Fibroblast of lung (primary cell): ENCODE data around the gene BTBD9. TPM values are rescaled to one million over a fixed set of nuclear protein-coding genes. Genes with fewer than 3 reads are reported as not detected.

ENCODE experiments used
- DNase-seq, 2 donors: peaks; one replicate each; pipeline versions ENCODE4 v3.0.0 to v3.0.0-alpha.2; 2010; ENCODE audit warnings: low read depth in 2 of 2
- H2AFZ ChIP-seq: 2 replicates; pipeline ENCODE4 v1.5.1; 2012; ENCODE audit warnings: low read length, control low read depth, inconsistent platforms
- H3K27ac ChIP-seq: 2 replicates; pipeline ENCODE4 v1.5.1; 2011; ENCODE audit warnings: low read length, control low read depth; ENCODE audit not compliant: insufficient read depth
- H3K27me3 ChIP-seq: 2 replicates; pipeline ENCODE4 v1.5.1; 2011; ENCODE audit warnings: mild to moderate bottlenecking, low read length; ENCODE audit not compliant: control insufficient read depth, insufficient read depth
- H3K36me3 ChIP-seq: 2 replicates; pipeline ENCODE4 v1.5.1; 2011; ENCODE audit warnings: low read length; ENCODE audit not compliant: control insufficient read depth, insufficient read depth
- H3K4me1 ChIP-seq: 2 replicates; pipeline ENCODE4 v1.5.1; 2011; ENCODE audit warnings: low read length; ENCODE audit not compliant: control insufficient read depth, insufficient read depth; ENCODE audit errors: extremely low read depth
- H3K4me2 ChIP-seq: 2 replicates; pipeline ENCODE4 v1.5.1; 2011; ENCODE audit warnings: low read length, control low read depth; ENCODE audit not compliant: insufficient read depth; ENCODE audit errors: extremely low read depth
- H3K4me3 ChIP-seq, 4 experiments: fragments of 200-600 bp in 1 of 4; sonication (generic) in 1 of 4; replicated peaks in 1 of 4; 2 replicates each; pipeline ENCODE4 v1.5.1; 2011 to 2016; ENCODE audit warnings: low read length in 4 of 4, low read depth in 3 of 4, mild to moderate bottlenecking in 3 of 4, control low read depth in 2 of 4, inconsistent platforms in 1 of 4, mixed read lengths in 1 of 4; ENCODE audit not compliant: insufficient read depth in 1 of 4; ENCODE audit errors: control extremely low read depth in 1 of 4
- H3K79me2 ChIP-seq: 2 replicates; pipeline ENCODE4 v1.5.1; 2012; ENCODE audit warnings: mild to moderate bottlenecking, low read length, inconsistent platforms; ENCODE audit not compliant: control insufficient read depth, insufficient read depth
- H3K9ac ChIP-seq: 2 replicates; pipeline ENCODE4 v1.5.1; 2011; ENCODE audit warnings: mild to moderate bottlenecking, low read length, control low read depth; ENCODE audit not compliant: insufficient read depth
- H3K9me3 ChIP-seq: 2 replicates; pipeline ENCODE4 v1.5.1; 2012; ENCODE audit warnings: low read depth, low read length; ENCODE audit not compliant: control insufficient read depth, insufficient read depth
- H4K20me1 ChIP-seq: 2 replicates; pipeline ENCODE4 v1.5.1; 2011; ENCODE audit warnings: low read length; ENCODE audit not compliant: control insufficient read depth, insufficient read depth; ENCODE audit errors: extremely low read depth
- EZH2 ChIP-seq: IDR thresholded peaks from 2 replicates; pipeline ENCODE4 v1.5.1; 2012; ENCODE audit warnings: low read length, control low read depth, mild to moderate bottlenecking; ENCODE audit errors: missing control alignments
- polyA plus RNA-seq, 2 donors: library from polyadenylated mRNA; depleted of rRNA in 1 of 2; stranded (reverse) in 1 of 2; unstranded in 1 of 2; fragments of >200 nt; gene quantifications; 2 replicates each; pipeline ENCODE4 v1.2.1, GENCODE V29; 2011 to 2012; ENCODE audit warnings: missing spikeins in 1 of 2
- total RNA-seq: library from RNA; depleted of rRNA; stranded (reverse); fragments of >200 nt; gene quantifications from 2 replicates; pipeline ENCODE4 v1.2.1, GENCODE V29; 2014
- TF ChIP-seq, protein P1 (sequence below), 2 donors: IDR thresholded peaks in 1 of 2; conservative IDR thresholded peaks in 1 of 2; 1 replicate in 1 of 2; 2 replicates in 1 of 2; pipeline ENCODE4 v1.5.1; 2011 to 2012; ENCODE audit warnings: low read length in 2 of 2, control low read depth in 1 of 2, inconsistent platforms in 1 of 2, low read depth in 1 of 2, mild to moderate bottlenecking in 1 of 2

Gene BTBD9
- total and polyA plus RNA-seq, 2 donors (not counting 1 experiment from before 2014, with no cell fraction given), result 7.7 to 13.4 TPM

DNA sequence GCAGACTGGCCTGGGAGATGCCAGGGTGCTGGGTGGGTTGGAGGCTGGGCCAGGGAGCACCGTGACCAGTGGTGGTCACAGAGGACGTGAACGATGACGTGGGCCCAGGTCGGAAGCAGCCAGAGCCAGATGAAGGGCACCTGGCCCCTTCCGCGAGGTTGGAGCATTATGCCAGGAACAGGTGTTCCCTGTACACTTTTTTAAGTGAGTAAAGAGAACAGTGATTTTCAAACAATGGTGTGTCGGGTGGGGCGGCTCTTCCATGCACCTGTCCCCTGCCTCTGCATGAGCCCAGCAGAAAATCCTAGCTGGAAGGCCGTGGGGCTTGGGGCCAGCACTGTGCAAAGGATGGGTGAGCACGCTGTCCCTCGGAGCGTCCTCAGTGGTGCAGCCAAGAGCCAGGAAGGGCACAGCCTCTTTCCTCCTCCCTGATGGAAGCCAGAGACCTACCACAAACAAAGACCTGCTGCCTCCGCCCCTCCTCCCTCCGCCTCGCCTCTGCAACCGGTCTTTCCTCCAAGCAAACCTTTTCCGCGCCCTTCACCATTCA, 469.7 kb downstream of the BTBD9 start:
- no peak overlapping the region for H3K4me3 ChIP-seq
- H3K9me3 ChIP-seq, result no peaks in the 10 kb centered on the region
- H3K27me3 ChIP-seq, result no peaks in the 10 kb centered on the region
- no peak overlapping the region for H2AFZ ChIP-seq
- no peaks in the 10 kb centered on the region for H4K20me1 ChIP-seq
- H3K79me2 ChIP-seq, result no peaks in the 10 kb centered on the region
- H3K27ac ChIP-seq, result no peak overlapping the region
- DNase-seq, result no peak
- H3K36me3 ChIP-seq, result no peaks in the 10 kb centered on the region
- TF ChIP-seq, protein P1, sequence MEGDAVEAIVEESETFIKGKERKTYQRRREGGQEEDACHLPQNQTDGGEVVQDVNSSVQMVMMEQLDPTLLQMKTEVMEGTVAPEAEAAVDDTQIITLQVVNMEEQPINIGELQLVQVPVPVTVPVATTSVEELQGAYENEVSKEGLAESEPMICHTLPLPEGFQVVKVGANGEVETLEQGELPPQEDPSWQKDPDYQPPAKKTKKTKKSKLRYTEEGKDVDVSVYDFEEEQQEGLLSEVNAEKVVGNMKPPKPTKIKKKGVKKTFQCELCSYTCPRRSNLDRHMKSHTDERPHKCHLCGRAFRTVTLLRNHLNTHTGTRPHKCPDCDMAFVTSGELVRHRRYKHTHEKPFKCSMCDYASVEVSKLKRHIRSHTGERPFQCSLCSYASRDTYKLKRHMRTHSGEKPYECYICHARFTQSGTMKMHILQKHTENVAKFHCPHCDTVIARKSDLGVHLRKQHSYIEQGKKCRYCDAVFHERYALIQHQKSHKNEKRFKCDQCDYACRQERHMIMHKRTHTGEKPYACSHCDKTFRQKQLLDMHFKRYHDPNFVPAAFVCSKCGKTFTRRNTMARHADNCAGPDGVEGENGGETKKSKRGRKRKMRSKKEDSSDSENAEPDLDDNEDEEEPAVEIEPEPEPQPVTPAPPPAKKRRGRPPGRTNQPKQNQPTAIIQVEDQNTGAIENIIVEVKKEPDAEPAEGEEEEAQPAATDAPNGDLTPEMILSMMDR (conservative IDR thresholded peaks at IDR 0.05 in 1 of 2, IDR thresholded peaks at IDR 0.05 in 1 of 2; ENCODE audit: low read depth in 1 of 2, low read length in 2 of 2), result no peak
- no peak for TF ChIP-seq EZH2
- no peaks in the 10 kb centered on the region for H3K4me1 ChIP-seq
- no peak overlapping the region for H3K4me2 ChIP-seq
- no peak overlapping the region for H3K9ac ChIP-seq

DNA sequence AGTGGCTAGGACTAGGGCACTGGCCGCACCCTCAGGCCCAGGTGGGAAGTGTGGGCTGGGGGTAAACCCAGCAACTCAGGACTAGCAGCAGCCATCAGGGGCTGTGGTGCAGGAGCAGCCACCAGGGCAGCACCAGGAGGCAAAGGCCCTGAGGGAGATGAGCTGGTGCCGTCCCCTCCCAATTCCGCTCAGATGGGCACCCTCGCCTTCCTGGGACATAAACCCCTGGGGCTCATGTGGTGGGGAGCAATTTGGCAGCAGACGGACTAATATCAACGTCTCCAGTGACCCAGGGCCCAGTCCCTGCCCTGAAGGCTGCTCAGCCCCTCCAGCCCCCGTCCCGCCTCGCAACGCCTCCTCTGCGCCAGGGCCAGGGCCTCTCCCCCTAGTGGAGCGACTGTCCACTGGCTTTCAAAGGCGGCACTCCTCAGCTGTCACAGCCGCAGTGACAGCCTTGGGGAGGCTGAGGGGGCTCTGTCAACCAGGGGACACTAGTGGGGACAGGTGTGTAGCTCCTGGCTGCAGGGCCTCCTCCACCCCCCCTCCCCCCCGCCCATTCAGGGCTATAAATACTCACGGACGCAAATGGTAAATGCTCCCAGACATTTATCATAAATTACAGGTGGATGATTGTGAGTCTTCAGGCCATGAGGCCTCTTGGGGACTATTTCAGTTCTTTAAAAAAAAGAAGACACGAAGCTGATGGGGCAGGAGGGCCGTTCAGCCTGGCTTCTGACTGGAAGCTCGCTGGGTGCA, 470.3 kb downstream of the BTBD9 start:
- Histone ChIP-seq H4K20me1 (no peaks in the 10 kb centered on the region), H3K36me3 (no peaks in the 10 kb centered on the region), H3K27ac (no peak overlapping the region), H3K27me3 (no peaks in the 10 kb centered on the region), H3K9me3 (no peaks in the 10 kb centered on the region), H3K4me3 (no peak overlapping the region), H3K4me1 (no peaks in the 10 kb centered on the region), H3K79me2 (no peaks in the 10 kb centered on the region), H2AFZ (no peak overlapping the region), H3K9ac (no peak overlapping the region), H3K4me2 (no peak overlapping the region)
- DNase-seq, result no peak
- no peak for TF ChIP-seq EZH2
- TF ChIP-seq, protein P1 (conservative IDR thresholded peaks at IDR 0.05 in 1 of 2, IDR thresholded peaks at IDR 0.05 in 1 of 2; ENCODE audit: low read depth in 1 of 2, low read length in 2 of 2), result no peak

DNA sequence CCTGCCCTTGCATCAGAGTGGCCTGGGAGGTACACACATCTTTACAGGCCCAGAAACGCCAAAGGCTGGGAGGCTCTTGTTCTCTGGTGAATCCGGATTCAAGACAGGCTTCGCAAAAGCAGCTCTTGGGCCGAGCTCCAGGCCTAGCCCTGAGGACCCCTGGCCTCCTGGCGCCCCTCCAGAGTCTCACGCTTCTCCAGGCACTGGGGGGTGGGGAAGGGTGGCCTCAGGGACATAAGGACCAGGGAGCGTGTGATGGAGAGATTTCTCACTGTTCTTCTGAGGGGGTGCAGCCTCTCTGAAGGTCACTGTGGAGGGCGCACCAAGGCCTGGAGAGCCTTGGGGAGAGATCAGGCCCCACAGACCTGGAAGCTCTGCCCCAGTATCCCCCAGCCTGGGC, 471.0 kb downstream of the BTBD9 start:
- H3K27me3 ChIP-seq, result no peaks in the 10 kb centered on the region

More for the DNA sequence above, 471.0 kb downstream of the BTBD9 start:
- no peak overlapping the region for H3K4me3 ChIP-seq
- H3K36me3 ChIP-seq, result no peaks in the 10 kb centered on the region
- no peaks in the 10 kb centered on the region for H3K79me2 ChIP-seq
- H3K9me3 ChIP-seq, result no peaks in the 10 kb centered on the region
- H3K9ac ChIP-seq, result no peak overlapping the region
- no peaks in the 10 kb centered on the region for H4K20me1 ChIP-seq
- H3K27ac ChIP-seq, result no peak overlapping the region
- H3K4me1 ChIP-seq, result no peaks in the 10 kb centered on the region
- TF ChIP-seq EZH2, result no peak
- TF ChIP-seq, protein P1 (conservative IDR thresholded peaks at IDR 0.05 in 1 of 2, IDR thresholded peaks at IDR 0.05 in 1 of 2; ENCODE audit: low read depth in 1 of 2, low read length in 2 of 2), result no peak
- H3K4me2 ChIP-seq, result no peak overlapping the region
- DNase-seq, result no peak
- H2AFZ ChIP-seq, result no peak overlapping the region
